SU-DHL-6 (cell line): ENCODE measurements around the gene TENM4.

Experiments used
- H2AFZ ChIP-seq: fragments of 200-600 bp; sonication (generic); 2 replicates; pipeline ENCODE4 v1.6.1; 2014; ENCODE audit warnings: low read depth, mild to moderate bottlenecking, moderate library complexity, mixed read lengths, antibody characterized with exemption, low read length; ENCODE audit not compliant: severe bottlenecking
- H3F3A ChIP-seq: fragments of 200-600 bp; shearing (Covaris generic); 2 replicates; pipeline ENCODE4 v1.6.0; 2016; ENCODE audit warnings: antibody characterized with exemption, mild to moderate bottlenecking; ENCODE audit not compliant: insufficient read depth
- H3K27ac ChIP-seq: fragments of 200-600 bp; sonication (generic); 2 replicates; pipeline ENCODE4 v1.5.1; 2016; ENCODE audit warnings: low read depth, mild to moderate bottlenecking, low read length, moderate library complexity, mixed read lengths
- H3K27me3 ChIP-seq: fragments of 200-600 bp; sonication (generic), shearing (Covaris generic); 2 replicates; pipeline ENCODE4 v1.6.0; 2014; ENCODE audit warnings: mild to moderate bottlenecking, low read length
- H3K36me3 ChIP-seq: fragments of 200-600 bp; sonication (generic); 2 replicates; pipeline ENCODE4 v1.6.1; 2014; ENCODE audit warnings: mild to moderate bottlenecking, low read length, mixed read lengths
- H3K4me2 ChIP-seq: fragments of 300-600, 200-600 bp; shearing (Covaris generic), sonication (generic); 2 replicates; pipeline ENCODE4 v1.6.0; 2014; ENCODE audit warnings: low read length, low read depth, mild to moderate bottlenecking; ENCODE audit not compliant: poor library complexity, severe bottlenecking
- H3K4me3 ChIP-seq: fragments of 200-600 bp; sonication (generic); 2 replicates; pipeline ENCODE4 v1.5.1; 2014; ENCODE audit warnings: antibody characterized with exemption, low read length, mild to moderate bottlenecking, mixed read lengths; ENCODE audit not compliant: insufficient read depth, poor library complexity, severe bottlenecking
- H3K79me2 ChIP-seq: fragments of 200-600 bp; sonication (generic); 2 replicates; pipeline ENCODE4 v1.6.1; 2014; ENCODE audit warnings: mild to moderate bottlenecking, low read length, moderate library complexity; ENCODE audit not compliant: insufficient read depth
- H3K9ac ChIP-seq: fragments of 200-600 bp; sonication (generic); 2 replicates; pipeline ENCODE4 v1.7.0; 2014; ENCODE audit warnings: mild to moderate bottlenecking, low read length
- H3K9me2 ChIP-seq: fragments of 200-600 bp; sonication (generic); replicated peaks from 2 replicates; pipeline ENCODE4 v1.6.1; 2014; ENCODE audit warnings: low read length; ENCODE audit not compliant: insufficient read depth
- H3K9me3 ChIP-seq: fragments of 200-600 bp; sonication (generic); 2 replicates; pipeline ENCODE4 v1.6.1; 2014; ENCODE audit warnings: low read length, mixed read lengths; ENCODE audit not compliant: insufficient read depth
- H4K20me1 ChIP-seq: fragments of 200-600 bp; sonication (generic); 2 replicates; pipeline ENCODE4 v1.6.1; 2014; ENCODE audit warnings: low read depth, mild to moderate bottlenecking, antibody characterized with exemption, low read length, moderate library complexity, mixed read lengths
- EZH2phosphoT487 ChIP-seq: fragments of 200-600 bp; sonication (generic), shearing (Covaris generic); conservative IDR thresholded peaks from 2 replicates; pipeline ENCODE4 v1.6.1; 2018; ENCODE audit warnings: mild to moderate bottlenecking, antibody characterized with exemption, low read length, moderate library complexity, mixed read lengths
- TF ChIP-seq, protein P1 (sequence below): fragments of 200-600 bp; sonication (generic); IDR thresholded peaks from one replicate; pipeline ENCODE4 v1.5.1; 2017; ENCODE audit warnings: antibody characterized with exemption, mild to moderate bottlenecking, low read length, moderate library complexity; ENCODE audit not compliant: insufficient read depth, poor library complexity, severe bottlenecking

Gene TENM4

DNA sequence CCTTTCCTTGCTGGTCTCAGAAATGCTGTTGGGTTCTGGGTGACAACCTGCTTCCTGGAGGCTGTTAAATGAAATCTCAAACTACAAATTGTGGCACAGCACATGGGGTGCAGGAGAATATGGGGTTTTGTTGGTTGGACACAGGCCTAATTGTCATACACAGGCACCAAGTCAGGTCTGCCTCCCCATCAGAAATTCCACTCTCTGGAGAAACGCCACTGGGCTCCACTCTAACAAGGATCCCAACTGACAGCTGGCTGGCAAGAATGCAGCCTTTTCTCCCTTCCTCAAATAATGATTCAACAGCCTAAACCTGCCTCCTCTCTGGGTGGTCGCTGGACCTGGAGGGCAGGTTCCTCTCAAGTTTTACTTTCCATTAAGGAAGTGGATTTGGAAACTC, 688.3 kb downstream of the TENM4 start:
- no peak overlapping the region for H3K4me2 ChIP-seq
- H3K4me3 ChIP-seq, result no peak overlapping the region
- H3K27me3 ChIP-seq, result no peaks in the 10 kb centered on the region
- no peak overlapping the region for H3K9ac ChIP-seq
- no peak for TF ChIP-seq EZH2phosphoT487
- no peaks in the 10 kb centered on the region for H3K9me2 ChIP-seq
- no peaks in the 10 kb centered on the region for H4K20me1 ChIP-seq
- no peaks in the 10 kb centered on the region for H3K9me3 ChIP-seq
- no peaks in the 10 kb centered on the region for H3K79me2 ChIP-seq
- no peaks in the 10 kb centered on the region for H3F3A ChIP-seq
- no peaks in the 10 kb centered on the region for H3K36me3 ChIP-seq
- no peak overlapping the region for H2AFZ ChIP-seq
- no peak overlapping the region for H3K27ac ChIP-seq

DNA sequence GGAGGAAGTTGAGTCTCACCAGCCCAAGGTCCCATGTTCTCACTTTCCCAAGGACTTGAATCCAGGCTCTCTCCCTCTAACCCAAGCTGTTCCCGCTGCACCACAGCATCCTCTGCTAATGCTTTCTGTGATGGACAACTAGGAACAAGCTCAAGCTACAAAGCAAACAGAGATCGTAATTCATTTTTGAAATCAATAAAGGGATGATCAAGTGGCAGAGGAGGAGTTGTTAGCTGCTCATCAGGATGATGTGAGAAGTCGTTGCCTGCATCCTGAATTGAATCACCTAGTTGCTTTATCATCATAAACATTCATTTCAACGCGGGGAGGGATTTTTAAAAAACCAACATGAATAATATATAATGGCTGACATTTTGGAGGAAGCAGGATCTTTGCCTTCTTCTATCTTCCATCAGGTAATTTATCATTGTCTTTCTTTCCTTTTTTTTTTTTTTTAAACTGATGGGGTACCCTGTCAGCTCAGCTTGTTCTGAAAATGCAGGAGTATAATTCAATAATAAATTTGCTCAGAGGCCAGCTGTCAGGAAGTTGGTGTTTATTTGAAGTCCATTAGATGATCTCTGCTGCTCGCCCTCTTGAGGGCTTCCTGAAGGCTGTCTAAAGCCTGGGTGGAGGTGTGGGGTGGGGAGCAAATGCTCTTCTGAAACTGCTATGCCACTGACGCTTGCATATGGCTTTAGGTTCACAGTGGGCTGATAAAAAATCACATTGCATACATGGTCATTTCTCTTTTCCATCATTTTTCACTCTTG, 691.7 kb downstream of the TENM4 start:
- no peak overlapping the region for H2AFZ ChIP-seq
- H3F3A ChIP-seq, result no peaks in the 10 kb centered on the region
- H4K20me1 ChIP-seq, result no peaks in the 10 kb centered on the region
- no peak overlapping the region for H3K4me3 ChIP-seq
- TF ChIP-seq, protein P1, sequence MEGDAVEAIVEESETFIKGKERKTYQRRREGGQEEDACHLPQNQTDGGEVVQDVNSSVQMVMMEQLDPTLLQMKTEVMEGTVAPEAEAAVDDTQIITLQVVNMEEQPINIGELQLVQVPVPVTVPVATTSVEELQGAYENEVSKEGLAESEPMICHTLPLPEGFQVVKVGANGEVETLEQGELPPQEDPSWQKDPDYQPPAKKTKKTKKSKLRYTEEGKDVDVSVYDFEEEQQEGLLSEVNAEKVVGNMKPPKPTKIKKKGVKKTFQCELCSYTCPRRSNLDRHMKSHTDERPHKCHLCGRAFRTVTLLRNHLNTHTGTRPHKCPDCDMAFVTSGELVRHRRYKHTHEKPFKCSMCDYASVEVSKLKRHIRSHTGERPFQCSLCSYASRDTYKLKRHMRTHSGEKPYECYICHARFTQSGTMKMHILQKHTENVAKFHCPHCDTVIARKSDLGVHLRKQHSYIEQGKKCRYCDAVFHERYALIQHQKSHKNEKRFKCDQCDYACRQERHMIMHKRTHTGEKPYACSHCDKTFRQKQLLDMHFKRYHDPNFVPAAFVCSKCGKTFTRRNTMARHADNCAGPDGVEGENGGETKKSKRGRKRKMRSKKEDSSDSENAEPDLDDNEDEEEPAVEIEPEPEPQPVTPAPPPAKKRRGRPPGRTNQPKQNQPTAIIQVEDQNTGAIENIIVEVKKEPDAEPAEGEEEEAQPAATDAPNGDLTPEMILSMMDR, result no peak
- TF ChIP-seq EZH2phosphoT487, result no peak
- H3K9me3 ChIP-seq, result no peaks in the 10 kb centered on the region
- H3K9me2 ChIP-seq, result no peaks in the 10 kb centered on the region
- H3K79me2 ChIP-seq, result no peaks in the 10 kb centered on the region
- no peaks in the 10 kb centered on the region for H3K27me3 ChIP-seq
- H3K9ac ChIP-seq, result no peak overlapping the region
- H3K4me2 ChIP-seq, result no peak overlapping the region
- no peak overlapping the region for H3K27ac ChIP-seq
- H3K36me3 ChIP-seq, result no peaks in the 10 kb centered on the region

DNA sequence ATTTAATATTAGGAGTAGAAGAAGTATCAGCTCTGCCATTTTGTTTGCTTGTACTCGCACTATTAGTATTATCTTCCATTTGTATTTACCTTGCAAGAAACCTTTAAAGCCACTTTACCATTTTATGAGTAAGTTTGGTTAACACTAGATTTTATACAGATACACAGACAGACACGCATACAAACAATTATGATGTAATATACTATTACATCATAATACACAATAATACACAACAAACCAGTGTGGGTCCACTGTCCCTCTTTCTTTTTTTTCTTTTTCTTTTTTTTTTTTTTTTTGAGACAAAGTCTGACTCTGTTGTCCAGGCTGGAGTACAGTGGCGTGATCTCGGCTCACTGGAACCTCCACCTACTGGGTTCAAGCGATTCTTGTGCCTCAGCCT, 695.9 kb downstream of the TENM4 start:
- TF ChIP-seq, protein P1, result no peak
- Histone ChIP-seq H3K9me3 (no peaks in the 10 kb centered on the region), H3K27me3 (no peaks in the 10 kb centered on the region), H3K79me2 (no peaks in the 10 kb centered on the region), H3K27ac (no peak overlapping the region), H3K36me3 (no peaks in the 10 kb centered on the region), H3K9me2 (no peaks in the 10 kb centered on the region), H4K20me1 (no peaks in the 10 kb centered on the region), H3K9ac (no peak overlapping the region), H3K4me3 (no peak overlapping the region), H3F3A (no peaks in the 10 kb centered on the region), H2AFZ (no peak overlapping the region), H3K4me2 (no peak overlapping the region)

DNA sequence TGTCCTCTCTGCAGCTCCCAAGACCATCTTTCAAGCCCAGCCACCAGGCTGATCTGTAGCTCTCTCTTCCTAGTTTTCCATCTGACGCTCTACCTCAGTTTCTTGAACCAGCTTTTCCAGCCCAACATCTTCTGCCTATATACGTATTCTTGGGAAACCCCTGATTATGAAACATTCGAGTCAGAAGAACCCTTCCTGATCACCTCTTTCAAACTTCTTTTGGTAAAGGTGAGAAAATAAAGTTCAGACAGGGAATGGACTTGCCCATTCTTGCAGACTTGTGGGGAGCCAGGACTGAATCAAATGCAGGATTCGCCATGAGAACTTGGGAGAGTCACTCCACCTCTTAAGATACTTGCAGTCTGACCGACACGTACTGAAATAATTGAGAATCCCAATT, 696.6 kb downstream of the TENM4 start:
- no peaks in the 10 kb centered on the region for H3K9me2 ChIP-seq
- no peak overlapping the region for H3K9ac ChIP-seq
- TF ChIP-seq, protein P1, result no peak
- TF ChIP-seq EZH2phosphoT487, result no peak

More for the DNA sequence above, 696.6 kb downstream of the TENM4 start:
- H3K27ac ChIP-seq, result no peak overlapping the region
- H3K36me3 ChIP-seq, result no peaks in the 10 kb centered on the region
- H3K79me2 ChIP-seq, result no peaks in the 10 kb centered on the region
- no peaks in the 10 kb centered on the region for H3K9me3 ChIP-seq
- no peaks in the 10 kb centered on the region for H3K27me3 ChIP-seq
- no peak overlapping the region for H3K4me3 ChIP-seq
- H3K4me2 ChIP-seq, result no peak overlapping the region
- no peaks in the 10 kb centered on the region for H4K20me1 ChIP-seq
- H2AFZ ChIP-seq, result no peak overlapping the region
- H3F3A ChIP-seq, result no peaks in the 10 kb centered on the region
